CD4-positive, alpha-beta memory T cell (primary cell): ENCODE measurements around the gene DKK3. TPM values are rescaled to one million over a fixed set of nuclear protein-coding genes. Genes with fewer than 3 reads are reported as not detected.

ENCODE experiments used
- CTCF ChIA-PET: fragments of 350-600 bp; sonication (Branson Sonifier 250); formaldehyde crosslinking; loops from one replicate; lab custom pipeline; 2021; ENCODE audit warnings: inconsistent platforms; ENCODE audit not compliant: partially characterized antibody; lab: Charles Lee
- POLR2A ChIA-PET: fragments of 350-600 bp; sonication (Branson Sonifier 250); formaldehyde crosslinking; loops from one replicate; lab custom pipeline; 2021; ENCODE audit not compliant: partially characterized antibody; lab: Charles Lee
- DNase-seq, 5 donors: peaks; one replicate each; pipeline versions ENCODE4 v3.0.0 to v3.0.0-alpha.2; 2020 to 2022; ENCODE audit warnings: mixed read lengths in 1 of 5
- H3K27ac ChIP-seq: one replicate; pipeline ENCODE4 v1.7.0; 2013; ENCODE audit warnings: low read depth, low read length
- H3K27me3 ChIP-seq: 2 replicates; pipeline ENCODE4 v1.7.0; 2013; ENCODE audit warnings: mild to moderate bottlenecking, low read length, moderate library complexity; ENCODE audit not compliant: insufficient read depth
- H3K36me3 ChIP-seq: 2 replicates; pipeline ENCODE4 v1.7.0; 2013; ENCODE audit warnings: mild to moderate bottlenecking, low read length, moderate library complexity; ENCODE audit not compliant: insufficient read depth
- H3K4me1 ChIP-seq: 2 replicates; pipeline ENCODE4 v1.7.0; 2013; ENCODE audit warnings: mild to moderate bottlenecking, low read length, moderate library complexity; ENCODE audit not compliant: insufficient read depth
- H3K4me3 ChIP-seq, 2 donors: one replicate each; pipeline ENCODE4 v1.7.0; 2013; ENCODE audit warnings: low read length in 2 of 2, mild to moderate bottlenecking in 1 of 2
- H3K9me3 ChIP-seq, 2 donors: one replicate each; pipeline ENCODE4 v1.7.0; 2013; ENCODE audit warnings: low read length in 2 of 2, control low read depth in 1 of 2; ENCODE audit not compliant: control insufficient read depth in 1 of 2
- H3K27ac Mint-ChIP-seq, 7 donors: one replicate each; pipeline ENCODE4 v1.8.0; 2020 to 2021; ENCODE audit warnings: mixed read lengths in 7 of 7, mild to moderate bottlenecking in 6 of 7, inconsistent platforms in 3 of 7, moderate library complexity in 3 of 7
- H3K27me3 Mint-ChIP-seq, 2 donors: one replicate each; pipeline ENCODE4 v1.8.0; 2020 to 2021; ENCODE audit warnings: mixed read lengths in 2 of 2
- H3K36me3 Mint-ChIP-seq, 2 donors: one replicate each; pipeline ENCODE4 v1.8.0; 2020 to 2021; ENCODE audit warnings: mixed read lengths in 2 of 2, inconsistent platforms in 1 of 2, mild to moderate bottlenecking in 1 of 2
- H3K4me1 Mint-ChIP-seq, 4 donors: one replicate each; pipeline ENCODE4 v1.8.0; 2020 to 2021; ENCODE audit warnings: mixed read lengths in 4 of 4, mild to moderate bottlenecking in 1 of 4
- H3K4me3 Mint-ChIP-seq, 8 donors: one replicate each; pipeline ENCODE4 v1.8.0; 2020 to 2021; ENCODE audit warnings: mixed read lengths in 8 of 8, mild to moderate bottlenecking in 7 of 8, moderate library complexity in 6 of 8, inconsistent platforms in 3 of 8
- H3K9me3 Mint-ChIP-seq, 8 donors: one replicate each; pipeline ENCODE4 v1.8.0; 2020 to 2021; ENCODE audit warnings: mixed read lengths in 8 of 8, mild to moderate bottlenecking in 5 of 8, inconsistent platforms in 3 of 8, moderate library complexity in 1 of 8
- intact Hi-C: fragments of 100-400 bp; cut with micrococcal nuclease; formaldehyde crosslinking; loops from one replicate; pipeline ENCODE4 v1.15.1; 2023
- polyA plus RNA-seq, 2 donors: library from polyadenylated mRNA; unstranded; fragments of 300-500 nt; fragmentation: Illumina TruSeq; gene quantifications; one replicate each; pipeline ENCODE4 v1.2.3, GENCODE V29; 2021
- total RNA-seq, 2 experiments: library from RNA; stranded (reverse); gene quantifications; one replicate each; pipeline ENCODE4 v1.2.3, GENCODE V29; 2021

DKK3 gene
- total and polyA plus RNA-seq, 4 experiments from 2014 or later: 0.89 to 3.1 (median 2.9) TPM; not detected in 1

GRCh38 chr11:11916981-11917399 lies 91.4 kb downstream of the DKK3 start:
- Histone ChIP-seq H3K4me3 (no peak overlapping the region), H3K27ac (no peak overlapping the region), H3K9me3 (no peaks in the 10 kb centered on the region), H3K4me1 (no peaks in the 10 kb centered on the region), H3K27me3 (no peaks in the 10 kb centered on the region), H3K36me3 (peaks cover 3% of the 10 kb centered on the region)
- no peak for DNase-seq
- ChIA-PET POLR2A (no interaction called here), CTCF (interaction anchor here (1.3 kb wide), 1 partner anchor 9 kb away, joined by 3 read pairs; no protein-coding TSS in a partner anchor)
- H3K4me3 Mint-ChIP-seq: no peak overlapping the region
- H3K36me3 Mint-ChIP-seq: peaks cover 15 to 41% of the 10 kb centered on the region in 2 donors
- no peaks in the 10 kb centered on the region for H3K9me3 Mint-ChIP-seq
- intact Hi-C loops: no loop called here
- H3K4me1 Mint-ChIP-seq: peaks cover 0 to 4% (median 0%) of the 10 kb centered on the region in 4 donors
- H3K27ac Mint-ChIP-seq: peak overlapping the region in 1 of 7 donors; percentile 3
- H3K27me3 Mint-ChIP-seq: no peaks in the 10 kb centered on the region

GRCh38 chr11:11915625-11916024 lies 92.8 kb downstream of the DKK3 start:
- DNase-seq: no peak
- Mint-ChIP-seq H3K27ac (peak overlapping the region in 1 of 7 donors; percentile 26), H3K4me1 (peaks cover 0 to 4% (median 0%) of the 10 kb centered on the region in 4 donors), H3K27me3 (no peaks in the 10 kb centered on the region), H3K4me3 (no peak overlapping the region), H3K9me3 (no peaks in the 10 kb centered on the region), H3K36me3 (peaks cover 21 to 48% of the 10 kb centered on the region in 2 donors)
- Histone ChIP-seq H3K36me3 (peaks cover 10% of the 10 kb centered on the region), H3K27me3 (no peaks in the 10 kb centered on the region), H3K4me3 (no peak overlapping the region), H3K4me1 (no peaks in the 10 kb centered on the region), H3K27ac (no peak overlapping the region), H3K9me3 (no peaks in the 10 kb centered on the region)
- intact Hi-C loops: no loop called here
- ChIA-PET POLR2A (no interaction called here), CTCF (no interaction called here)

- Histone ChIP-seq H3K27ac (no peak overlapping the region), H3K9me3 (no peaks in the 10 kb centered on the region), H3K4me3 (no peak overlapping the region), H3K27me3 (no peaks in the 10 kb centered on the region), H3K36me3 (peaks cover 18% of the 10 kb centered on the region), H3K4me1 (no peaks in the 10 kb centered on the region)
- H3K4me1 Mint-ChIP-seq: peaks cover 0 to 2% (median 0%) of the 10 kb centered on the region in 4 donors
- ChIA-PET CTCF (interaction anchor here (0.9 to 1.2 kb wide), 2 partner anchors 12 to 115 kb away, joined by 3 read pairs; no protein-coding TSS in a partner anchor), POLR2A (interaction anchor here (0.6 kb wide), 1 partner anchor 875 kb away, joined by 3 read pairs; no protein-coding TSS in a partner anchor)
- H3K9me3 Mint-ChIP-seq: no peaks in the 10 kb centered on the region
- intact Hi-C loops: no loop called here
- no peaks in the 10 kb centered on the region for H3K27me3 Mint-ChIP-seq
- H3K27ac Mint-ChIP-seq: peak overlapping the region in 3 of 7 donors; percentile 11 to 85 (median 76)
- no peak overlapping the region for H3K4me3 Mint-ChIP-seq
- peaks cover 29 to 49% of the 10 kb centered on the region in 2 donors for H3K36me3 Mint-ChIP-seq
- no peak for DNase-seq
Measured at GRCh38 chr11:11913395-11913794, 95.0 kb downstream of the DKK3 start.

Other genes with a start within 250 kb of the DKK3 start
- 10 to 100 TPM; 62.2 to 65.9 TPM for gene USP47, start 166.7 kb downstream of the DKK3 start, total RNA-seq
- gene USP47, start 166.7 kb downstream of the DKK3 start, polyA plus RNA-seq: 10 to 100 TPM; 43.7 to 51.5 TPM
- gene MICAL2, start 102.0 kb upstream of the DKK3 start, total RNA-seq: 10 to 100 TPM; 33.3 to 38.8 TPM
- gene MICAL2, start 102.0 kb upstream of the DKK3 start, polyA plus RNA-seq: 10 to 100 TPM; 10.9 to 23.1 TPM